Kasumi-1 (cell line): Measurements from ENCODE around the gene MIDN.
"Not testable (repeated sequence)": the region's sequence is repeated elsewhere in the genome, so short reads cannot be mapped to it uniquely, and the experiment has no call there.

Experiments used
- DNase-seq, 2 experiments: peaks; one replicate each; lab custom pipeline; 2025; lab: John Stamatoyannopoulos, UW

The MIDN gene

DNA sequence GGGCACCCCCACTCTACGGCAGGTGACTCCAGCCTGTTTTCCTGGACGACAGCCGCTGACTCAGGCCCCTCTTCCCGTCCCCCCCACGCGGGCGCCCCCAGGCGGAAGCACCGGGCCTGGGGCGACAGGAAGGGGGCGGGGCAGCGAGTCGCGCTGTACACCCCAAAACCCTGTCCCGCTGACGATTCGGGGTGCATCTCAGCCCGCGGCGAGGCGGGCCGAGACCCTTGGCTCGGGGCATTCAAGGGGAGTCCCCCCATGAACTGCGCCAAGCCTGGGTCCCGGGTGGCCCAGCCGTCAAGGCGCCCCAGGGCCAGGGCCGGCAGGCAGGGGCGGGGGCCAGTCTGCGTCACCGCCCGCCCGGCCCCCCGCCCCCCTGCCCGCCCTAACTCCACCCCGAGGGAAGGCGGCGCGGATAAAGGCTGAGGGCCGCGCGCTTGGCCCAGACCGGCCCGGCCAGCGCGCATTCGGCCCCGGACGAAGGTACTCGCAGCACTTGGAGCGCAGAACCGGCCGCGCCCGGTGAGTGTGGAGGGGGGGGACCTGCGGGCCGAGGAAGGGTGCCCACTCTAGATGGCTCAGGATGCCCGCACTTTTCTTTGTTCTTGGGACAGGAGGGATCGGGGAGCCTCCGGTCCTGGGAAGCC lies at the start of gene MIDN:
MIDN (plus strand) TSS at position 445 of the 647 bp plus-strand sequence. CDS start 1,714 bp downstream, outside the sequence.
- DNase-seq, result peak; percentile 57 to 69

DNA sequence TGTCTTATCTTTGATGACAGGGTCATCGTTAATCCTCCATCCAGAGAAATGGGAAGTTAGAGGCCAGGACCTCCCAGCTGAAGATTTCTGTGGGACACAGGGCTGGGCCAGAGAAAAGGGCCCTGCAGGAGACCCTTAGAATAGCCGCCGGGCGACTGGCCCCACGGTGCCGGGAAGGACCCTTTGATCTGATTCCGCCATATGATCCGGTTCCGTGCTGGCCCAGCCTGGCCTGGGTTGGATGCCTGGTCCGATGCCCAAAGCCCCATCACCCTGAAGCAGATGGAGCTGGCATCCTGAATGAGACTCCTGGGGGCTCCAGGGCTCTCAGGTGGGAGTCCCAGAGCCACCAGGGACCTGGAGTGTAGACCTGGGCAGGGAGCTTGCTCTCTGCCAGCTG lies 48.9 kb upstream of the MIDN start:
- DNase-seq, result no peak

GRCh38 chr19:1200614-1201013 lies 47.8 kb upstream of the MIDN start:
- not testable (repeated sequence) for DNase-seq

GRCh38 chr19:1205114-1206099 lies 43.0 kb upstream of the MIDN start, which contains the start of gene STK11:
STK11 (plus strand) TSS chr19:1205778; CDS start chr19:1206914, 1,136 bp downstream.
- peak; percentile 93 to 94 for DNase-seq

DNA sequence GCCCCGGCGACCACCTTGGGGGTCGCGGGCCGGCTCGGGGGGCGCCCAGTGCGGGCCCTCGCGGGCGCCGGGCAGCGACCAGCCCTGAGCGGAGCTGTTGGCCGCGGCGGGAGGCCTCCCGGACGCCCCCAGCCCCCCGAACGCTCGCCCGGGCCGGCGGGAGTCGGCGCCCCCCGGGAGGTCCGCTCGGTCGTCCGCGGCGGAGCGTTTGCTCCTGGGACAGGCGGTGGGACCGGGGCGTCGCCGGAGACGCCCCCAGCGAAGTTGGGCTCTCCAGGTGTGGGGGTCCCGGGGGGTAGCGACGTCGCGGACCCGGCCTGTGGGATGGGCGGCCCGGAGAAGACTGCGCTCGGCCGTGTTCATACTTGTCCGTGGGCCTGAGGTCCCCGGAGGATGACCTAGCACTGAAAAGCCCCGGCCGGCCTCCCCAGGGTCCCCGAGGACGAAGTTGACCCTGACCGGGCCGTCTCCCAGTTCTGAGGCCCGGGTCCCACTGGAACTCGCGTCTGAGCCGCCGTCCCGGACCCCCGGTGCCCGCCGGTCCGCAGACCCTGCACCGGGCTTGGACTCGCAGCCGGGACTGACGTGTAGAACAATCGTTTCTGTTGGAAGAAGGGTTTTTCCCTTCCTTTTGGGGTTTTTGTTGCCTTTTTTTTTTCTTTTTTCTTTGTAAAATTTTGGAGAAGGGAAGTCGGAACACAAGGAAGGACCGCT lies 42.1 kb upstream of the MIDN start:
- DNase-seq, result no peak

DNA sequence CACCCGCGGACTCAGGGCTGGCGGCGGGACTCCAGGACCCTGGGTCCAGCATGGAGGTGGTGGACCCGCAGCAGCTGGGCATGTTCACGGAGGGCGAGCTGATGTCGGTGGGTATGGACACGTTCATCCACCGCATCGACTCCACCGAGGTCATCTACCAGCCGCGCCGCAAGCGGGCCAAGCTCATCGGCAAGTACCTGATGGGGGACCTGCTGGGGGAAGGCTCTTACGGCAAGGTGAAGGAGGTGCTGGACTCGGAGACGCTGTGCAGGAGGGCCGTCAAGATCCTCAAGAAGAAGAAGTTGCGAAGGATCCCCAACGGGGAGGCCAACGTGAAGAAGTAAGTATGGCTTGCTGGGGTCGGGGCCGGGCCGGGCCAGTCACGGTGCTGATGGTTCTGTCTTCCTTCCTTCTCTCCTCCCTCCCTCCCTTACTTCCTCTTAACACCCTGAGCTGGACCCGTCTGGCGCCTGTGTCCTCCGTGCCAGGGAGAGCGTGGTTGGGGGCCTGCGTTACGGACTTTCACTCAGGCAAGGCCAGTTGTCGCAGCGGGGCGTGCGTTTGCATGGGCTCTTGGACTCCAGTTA lies 41.4 kb upstream of the MIDN start:
- peak; percentile 67 to 73 for DNase-seq

DNA sequence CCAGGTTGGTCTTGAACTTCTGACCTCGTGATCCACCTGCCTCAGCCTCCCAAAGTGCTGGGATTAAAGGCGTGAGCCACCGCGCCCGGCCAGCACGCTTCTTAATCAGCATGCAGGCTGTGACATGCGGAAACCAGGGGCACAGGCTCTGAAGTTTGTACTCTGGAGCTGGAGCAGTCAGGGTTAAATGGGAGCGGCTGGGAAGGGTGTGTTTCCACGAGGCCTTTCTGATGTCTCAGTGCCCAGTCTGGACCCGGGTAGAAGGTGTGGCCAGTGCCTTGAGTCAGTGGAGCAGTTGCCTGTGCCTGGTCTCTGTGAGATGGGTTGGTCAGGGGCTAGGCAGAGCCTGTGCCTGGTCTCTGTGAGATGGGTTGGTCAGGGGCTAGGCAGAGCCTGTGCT lies 39.6 kb upstream of the MIDN start:
- not testable (repeated sequence) for DNase-seq

GRCh38 chr19:1210227-1210538 lies 38.2 kb upstream of the MIDN start:
- no peak for DNase-seq

GRCh38 chr19:1211494-1212234 lies 36.7 kb upstream of the MIDN start:
- DNase-seq, result no peak

DNA sequence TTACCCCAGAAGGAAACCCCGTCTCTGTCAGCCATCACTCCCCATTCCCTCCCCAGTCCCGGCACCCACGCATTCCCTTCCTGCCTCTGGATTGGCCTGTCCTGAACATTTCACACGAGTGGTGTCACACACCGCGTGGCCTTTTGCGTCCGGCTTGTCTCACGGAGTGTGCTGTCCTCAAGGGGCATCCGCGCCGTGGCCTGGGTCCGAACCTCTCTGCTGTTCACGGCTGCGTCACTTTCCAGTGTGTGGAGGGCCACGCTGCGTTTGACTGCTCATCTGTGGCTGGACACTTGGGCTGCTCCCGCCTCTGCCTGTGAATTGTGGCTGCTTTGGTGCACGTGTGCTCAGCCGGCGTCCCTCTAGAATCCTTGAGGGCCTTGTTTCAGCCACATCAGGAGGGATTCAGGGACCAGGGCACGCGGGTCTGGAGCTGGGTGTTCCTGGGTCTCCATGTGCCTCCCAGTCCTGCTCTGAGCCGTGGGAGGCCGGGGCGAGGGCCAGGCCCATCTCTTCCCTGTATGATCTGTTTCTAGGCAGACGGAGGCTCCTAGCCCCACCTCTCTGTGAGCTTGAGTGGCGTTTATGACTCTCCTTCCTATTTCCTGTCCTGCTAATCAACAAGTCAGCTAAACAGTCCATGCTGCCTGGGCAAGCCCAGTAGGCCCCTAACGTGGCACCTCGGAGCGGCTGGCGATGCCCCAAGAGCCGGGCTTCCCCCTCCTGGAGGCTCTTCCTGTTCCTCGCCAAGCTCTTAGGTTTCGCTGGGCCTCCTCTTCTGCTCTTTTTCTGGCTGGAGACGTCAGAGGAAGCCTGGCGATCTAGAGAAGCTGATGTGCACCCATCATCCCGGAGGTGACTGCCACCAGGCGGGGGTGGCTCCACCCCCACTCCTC lies 34.7 kb upstream of the MIDN start:
- peak; percentile 87 to 88 for DNase-seq

DNA sequence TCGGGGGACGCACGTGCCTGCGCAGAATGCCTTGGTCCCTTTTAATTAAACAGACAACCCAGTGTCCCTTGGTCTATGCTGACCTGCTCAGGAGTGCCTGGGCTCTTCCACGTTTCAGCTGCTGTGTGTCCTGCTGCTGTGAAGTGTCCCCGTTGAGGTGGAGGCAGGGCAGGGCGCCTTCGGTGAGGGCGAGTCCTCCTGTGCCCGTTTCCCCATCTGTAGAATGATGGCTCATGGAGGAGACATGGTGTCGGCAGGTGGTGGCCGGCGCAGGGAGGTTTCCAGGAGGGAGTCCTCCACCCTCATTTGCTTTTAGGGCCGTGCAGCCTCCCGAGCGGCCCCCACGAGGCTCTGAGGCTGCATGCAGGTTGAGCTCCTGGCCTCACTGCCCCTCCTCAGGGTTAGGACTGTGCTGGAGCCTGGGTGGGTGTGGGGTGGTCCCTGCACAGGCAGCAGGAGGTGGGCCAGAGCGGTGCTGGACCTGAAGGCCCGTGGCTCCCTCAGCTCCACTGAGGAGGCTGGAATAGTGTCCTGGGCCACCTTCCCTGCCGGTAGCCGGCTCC lies 34.0 kb upstream of the MIDN start:
- DNase-seq, result no peak

GRCh38 chr19:1214862-1215731 lies 33.3 kb upstream of the MIDN start:
- no peak for DNase-seq

DNA sequence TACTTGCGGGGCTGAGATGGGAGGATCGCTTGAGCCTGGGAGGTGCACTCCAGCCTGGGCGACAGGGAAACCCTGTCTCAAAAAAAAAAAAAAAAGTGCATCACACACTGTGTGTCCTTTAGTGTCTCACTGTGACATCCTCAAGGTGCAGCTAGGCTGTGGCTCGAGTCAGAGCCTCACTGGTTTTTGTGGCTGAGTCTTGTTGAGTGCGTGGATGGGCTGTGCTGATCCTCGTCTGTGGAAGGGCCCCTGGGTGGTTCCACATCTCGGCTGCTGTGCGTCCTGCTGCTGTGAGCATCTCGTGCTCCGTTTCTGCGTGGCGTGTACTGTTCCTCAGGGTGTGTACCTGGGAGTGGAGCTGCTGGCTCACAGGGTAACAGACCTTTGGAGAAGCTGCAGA lies 31.6 kb upstream of the MIDN start:
- DNase-seq, result no peak

GRCh38 chr19:1217366-1217765 lies 31.0 kb upstream of the MIDN start:
- no peak for DNase-seq

DNA sequence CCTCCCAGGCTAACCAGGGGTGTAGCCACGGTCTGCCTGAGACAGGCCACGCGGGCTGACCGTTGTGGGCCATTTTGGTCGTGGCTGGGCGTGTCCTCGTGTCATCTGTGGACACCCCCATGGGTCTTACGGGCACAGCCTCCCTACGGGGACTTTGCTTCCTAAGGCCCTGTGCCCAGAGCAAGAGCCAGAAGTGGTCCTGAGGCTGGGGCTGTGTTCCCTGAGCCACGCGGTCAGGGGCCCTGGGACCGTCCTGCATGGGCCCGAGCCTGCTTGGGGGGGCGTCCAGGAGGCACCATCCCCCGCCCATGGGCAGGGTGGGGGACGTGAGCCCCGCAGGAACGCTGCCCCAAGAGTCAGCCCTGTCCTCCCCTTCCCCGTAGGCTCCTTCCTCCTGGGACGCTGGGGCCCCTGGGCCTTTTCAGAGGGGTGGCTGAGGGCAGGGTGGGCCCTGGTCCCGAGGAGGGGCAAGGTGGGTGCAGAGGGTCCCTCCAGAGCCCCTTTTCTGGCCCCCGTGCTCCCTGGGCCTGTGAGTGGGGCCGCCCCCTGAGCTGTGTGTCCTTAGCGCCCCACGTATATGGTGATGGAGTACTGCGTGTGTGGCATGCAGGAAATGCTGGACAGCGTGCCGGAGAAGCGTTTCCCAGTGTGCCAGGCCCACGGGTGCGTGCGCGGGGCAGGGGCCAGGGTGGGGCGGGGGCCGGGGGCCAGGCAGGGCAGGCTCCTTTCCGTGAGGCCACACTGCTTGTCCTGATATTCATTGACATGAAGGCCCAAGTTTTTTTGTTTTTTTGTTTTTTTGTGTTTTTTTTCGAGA lies 29.4 kb upstream of the MIDN start:
- DNase-seq, result no peak

- no peak for DNase-seq
Measured at GRCh38 chr19:1219786-1220476, 28.5 kb upstream of the MIDN start.

DNA sequence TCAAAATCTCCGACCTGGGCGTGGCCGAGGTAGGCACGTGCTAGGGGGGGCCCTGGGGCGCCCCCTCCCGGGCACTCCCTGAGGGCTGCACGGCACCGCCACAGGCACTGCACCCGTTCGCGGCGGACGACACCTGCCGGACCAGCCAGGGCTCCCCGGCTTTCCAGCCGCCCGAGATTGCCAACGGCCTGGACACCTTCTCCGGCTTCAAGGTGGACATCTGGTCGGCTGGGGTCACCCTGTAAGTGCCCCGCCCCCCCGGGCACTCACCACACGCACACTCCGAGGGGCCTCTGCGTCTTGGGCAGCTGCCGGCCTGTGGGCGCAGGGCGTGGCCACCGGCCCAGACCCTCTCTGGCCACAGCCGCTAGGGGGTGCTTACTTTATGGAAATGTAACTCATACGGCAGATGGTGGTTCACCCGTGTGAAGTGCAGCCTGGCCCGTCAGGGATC lies 27.9 kb upstream of the MIDN start:
- DNase-seq, result no peak
